A549 (cell line): Measurements from ENCODE around the gene STOML3. TPM values are rescaled to one million over a fixed set of nuclear protein-coding genes. Genes with fewer than 3 reads are reported as not detected.
"Not testable (repeated sequence)": the region's sequence is repeated elsewhere in the genome, so short reads cannot be mapped to it uniquely, and the experiment has no call there.

Experiments used
- ATAC-seq, 2 experiments: fragments of 200-7000 bp in 1 of 2; fragments of >200 bp in 1 of 2; cut with Nextera tagmentation in 1 of 2; cut with Tn5 transposase in 1 of 2; 3 replicates each; pipeline versions ENCODE4 v1.8.0 to v1.9.1; 2018 to 2020; ENCODE audit warnings: mild to moderate bottlenecking in 1 of 2, moderate library complexity in 1 of 2
- CTCF ChIA-PET: fragments of 300-600 bp; sonication (Branson Sonifier 250); formaldehyde crosslinking; extraction: SDS; loops from one replicate; lab custom pipeline; 2021; ENCODE audit warnings: antibody characterized with exemption, inconsistent platforms; lab: Yijun Ruan, JAX
- POLR2A ChIA-PET: fragments of 350-600 bp; formaldehyde crosslinking; extraction: SDS; loops from one replicate; lab custom pipeline; 2021; ENCODE audit warnings: antibody characterized with exemption, inconsistent platforms; lab: Yijun Ruan, JAX
- DNase-seq, 2 experiments: peaks; one replicate each; pipeline versions ENCODE4 v3.0.0 to v3.0.0-alpha.2; 2011 to 2016; ENCODE audit warnings: low read depth in 1 of 2, low spot score in 1 of 2
- FAIRE-seq: peaks from 2 replicates; lab custom pipeline; 2011; peaks lifted over from hg19 to GRCh38; lab: Jason Lieb, UNC
- H3K27ac ChIP-seq, 2 experiments: fragments of >200 bp; sonication (Bioruptor Twin); formaldehyde crosslinking; 3 replicates each; pipeline ENCODE4 v1.5.1; 2016 to 2017
- H3K4me1 ChIP-seq: fragments of >200 bp; sonication (Bioruptor Twin); formaldehyde crosslinking; 3 replicates; pipeline ENCODE4 v1.6.1; 2016
- H3K4me2 ChIP-seq: fragments of >200 bp; sonication (Bioruptor Twin); formaldehyde crosslinking; 3 replicates; pipeline ENCODE4 v1.6.1; 2016
- H3K4me3 ChIP-seq: fragments of >200 bp; sonication (Bioruptor Twin); formaldehyde crosslinking; 3 replicates; pipeline ENCODE4 v1.5.1; 2016
- H3K9me3 ChIP-seq: fragments of >200 bp; sonication (Bioruptor Twin); formaldehyde crosslinking; 3 replicates; pipeline ENCODE4 v1.6.1; 2016
- ATOH8 ChIP-seq: fragments of 250-450 bp; sonication (Bioruptor Pico); IDR thresholded peaks from 2 replicates; pipeline ENCODE4 v1.5.0; 2020; ENCODE audit warnings: low read depth, mild to moderate bottlenecking, moderate library complexity
- CHD2 ChIP-seq: fragments of 150-350 bp; IDR thresholded peaks from 2 replicates; pipeline ENCODE4 v1.6.1; 2014; ENCODE audit warnings: low read length; ENCODE audit not compliant: partially characterized antibody
- CTCF ChIP-seq: fragments of >200 bp; sonication (Bioruptor Twin); formaldehyde crosslinking; IDR thresholded peaks from 3 replicates; pipeline ENCODE4 v1.5.1; 2016
- FOSB ChIP-seq: fragments of 250-450 bp; sonication (Bioruptor Pico); IDR thresholded peaks from 2 replicates; pipeline ENCODE4 v1.5.0; 2020; ENCODE audit warnings: mild to moderate bottlenecking, moderate library complexity
- GATA3 ChIP-seq: IDR thresholded peaks from 2 replicates; pipeline ENCODE4 v1.6.1; 2012; ENCODE audit warnings: borderline replicate concordance
- JUN ChIP-seq, 2 experiments: fragments of >200 bp; sonication (Bioruptor Twin); formaldehyde crosslinking; IDR thresholded peaks; 2 replicates in 1 of 2; 3 replicates in 1 of 2; pipeline ENCODE4 v1.6.1; 2016 to 2017
- MYC ChIP-seq: IDR thresholded peaks from 2 replicates; pipeline ENCODE4 v1.6.1; 2012; ENCODE audit warnings: mild to moderate bottlenecking, inconsistent platforms, low read length, improper control_type of control experiment, borderline replicate concordance
- POLR2A ChIP-seq: IDR thresholded peaks from 2 replicates; pipeline ENCODE4 v1.6.1; 2012; ENCODE audit warnings: mild to moderate bottlenecking, low read length
- RCOR1 ChIP-seq: fragments of 150-350 bp; IDR thresholded peaks from 2 replicates; pipeline ENCODE4 v1.6.1; 2014; ENCODE audit warnings: antibody characterized with exemption, low read length, low read depth
- REST ChIP-seq: fragments of 200-600 bp; sonication (generic); IDR thresholded peaks from 2 replicates; pipeline ENCODE4 v1.6.1; 2016; ENCODE audit warnings: antibody characterized with exemption, mild to moderate bottlenecking, moderate library complexity
- USF2 ChIP-seq: fragments of 450-650 bp; IDR thresholded peaks from 2 replicates; pipeline ENCODE4 v1.6.1; 2014; ENCODE audit warnings: antibody characterized with exemption
- ZC3H11A ChIP-seq: fragments of 450-650 bp; IDR thresholded peaks from 2 replicates; pipeline ENCODE4 v1.6.1; 2014; ENCODE audit warnings: antibody characterized with exemption, mild to moderate bottlenecking
- ZSCAN20 ChIP-seq: fragments of 250-450 bp; sonication (Bioruptor Pico); IDR thresholded peaks from 2 replicates; pipeline ENCODE4 v1.8.0; 2022; ENCODE audit warnings: mild to moderate bottlenecking, moderate library complexity
- WGBS: methylation state at CpG from one replicate; pipeline ENCODE4 v1.1.6; 2017; ENCODE audit errors: missing lambda C conversion rate; 5-methylcytosine and 5-hydroxymethylcytosine counted together
- polyA plus RNA-seq, 4 experiments: library from polyadenylated mRNA; depleted of rRNA in 3 of 4; stranded (reverse); fragments of >200 nt; fragmentation: RNase III in 1 of 4; extraction: RNeasy Plus Mini Kit Qiagen cat#74134 plus additional on column Dnase treatment in 1 of 4; gene quantifications; 2 replicates in 3 of 4; 3 replicates in 1 of 4; pipeline ENCODE4 v1.2.3, GENCODE V29; 2011 to 2017

The STOML3 gene
- polyA plus RNA-seq, 2 of the 4 experiments (the other 2 are of a cell fraction) = not detected

- Histone ChIP-seq H3K9me3 (no peaks in the 10 kb centered on the region), H3K4me1 (no peaks in the 10 kb centered on the region), H3K4me2 (no peak overlapping the region), H3K4me3 (no peak overlapping the region), H3K27ac (no peak overlapping the region)
- no peak for TF ChIP-seq GATA3
- TF ChIP-seq USF2 = no peak
- no peak for TF ChIP-seq JUN (IDR thresholded peaks at IDR 0.05)
- TF ChIP-seq POLR2A = no peak
- no peak for TF ChIP-seq ZC3H11A
- TF ChIP-seq CHD2 = no peak
- TF ChIP-seq ATOH8 (CRISPR knock-in tag) = no peak
- no peak for TF ChIP-seq REST
- TF ChIP-seq FOSB (CRISPR knock-in tag) = no peak
- no peak for TF ChIP-seq MYC
- TF ChIP-seq RCOR1 = no peak
- 94% methylated on average over 5 of the region's 5 CpGs for WGBS
- DNase-seq (no peak), FAIRE-seq (no peak), ATAC-seq (no peak)
- ChIA-PET POLR2A (no interaction called here), CTCF (no interaction called here)
Observed at GRCh38 chr13:39013462-39013861, 22.8 kb upstream of the STOML3 start.

- Histone ChIP-seq H3K4me3 (no peak overlapping the region), H3K4me1 (no peaks in the 10 kb centered on the region)
- POLR2A ChIA-PET = no interaction called here
- WGBS = 79% methylated on average over 7 of the region's 7 CpGs
- TF ChIP-seq ZSCAN20 (CRISPR knock-in tag) = no peak
- TF ChIP-seq CTCF = 0 out of 3 replicates have a peak, but pooled peaks have one; percentile 7
- TF ChIP-seq, all 56 proteins: peak for 1
- FAIRE-seq = no peak
- ATAC-seq = peak in 1 of 2 experiments; percentile 46; a peak in 1 of 6 replicates
- Histone ChIP-seq H3K27ac (no peak overlapping the region), H3K4me2 (no peak overlapping the region), H3K9me3 (no peaks in the 10 kb centered on the region)
- CTCF ChIA-PET = no interaction called here
- DNase-seq = no peak
Observed at GRCh38 chr13:39012608-39013007, 22.0 kb upstream of the STOML3 start.

- Histone ChIP-seq H3K4me3 (peak overlapping the region; percentile 47), H3K27ac (peak overlapping the region; percentile 54 to 71; a peak in 5 of 6 replicates), H3K4me2 (peak overlapping the region; percentile 37)
- 2% methylated on average over 11 of the region's 29 CpGs for WGBS
- H3K4me1 ChIP-seq, DNase-seq, H3K9me3 ChIP-seq, FAIRE-seq, POLR2A ChIA-PET, ATAC-seq: not testable (repeated sequence)
- CTCF ChIA-PET = interaction anchor here (0.6 kb wide), 1 partner anchor 25 kb away, joined by 4 read pairs; no protein-coding TSS in a partner anchor
Observed at GRCh38 chr13:39006371-39007111, 15.9 kb upstream of the STOML3 start.
